ENCODE data around the gene TTYH3. TPM values are rescaled to one million over a fixed set of nuclear protein-coding genes. Genes with fewer than 3 reads are reported as not detected.

TTYH3 gene
- total and polyA plus RNA-seq, 2 of the 8 experiments (the other 6 are each of a cell fraction or from before 2014, with no cell fraction given), result 66.2 to 169 TPM

GRCh38 chr7:2621948-2622640 lies 9.7 kb upstream of the TTYH3 start:
- no peaks in the 10 kb centered on the region for H3K9me3 ChIP-seq (ENCODE audit: insufficient read depth in 2 of 2, low read depth in 1 of 2, low read length in 1 of 2)
- ChIA-PET CTCF (ENCODE audit: partially characterized antibody) (interaction anchor here (0.9 to 2.8 kb wide), 10 partner anchors 10 to 170 kb away, joined by 3 to 24 read pairs (median 5); no protein-coding TSS in a partner anchor), POLR2A (ENCODE audit: partially characterized antibody) (interaction anchor here (0.8 to 2.4 kb wide), 6 partner anchors 9 to 104 kb away, joined by 3 to 7 read pairs (median 4); partner anchors contain the start of gene TTYH3)
- H2AFZ ChIP-seq (ENCODE audit: low read length), result no peak overlapping the region
- H3K23me2 ChIP-seq (ENCODE audit: low read depth, low read length), result no peaks in the 10 kb centered on the region; the same call in 1 of the 2 replicates
- peak in 1 of 2 experiments; percentile 76 for DNase-seq (ENCODE audit: low read depth in 1 of 2, low spot score in 2 of 2)
- H4K5ac ChIP-seq (ENCODE audit: insufficient read length, low read depth, low read length), result peak overlapping the region; percentile 13
- H2AK5ac ChIP-seq (ENCODE audit: low read depth, low read length), result peak overlapping the region; percentile 75; the same call in 1 of the 2 replicates
- peaks cover 0 to 28% (median 23%) of the 10 kb centered on the region in 4 experiments; a peak in 6 of 7 replicates for H3K4me1 ChIP-seq (replicated peaks in 1 of 4; ENCODE audit: control insufficient read depth in 3 of 4, insufficient read depth in 4 of 4, low read length in 3 of 4)
- FAIRE-seq, result no peak
- no peak overlapping the region for H3K14ac ChIP-seq (ENCODE audit: insufficient read length)
- WGBS, 2 experiments (ENCODE audit: extremely low coverage in 1 of 2, insufficient coverage in 1 of 2, insufficient read length in 1 of 2, insufficient replicate concordance in 2 of 2, low coverage in 1 of 2, low lambda C conversion rate in 2 of 2, missing lambda C conversion rate in 1 of 2), result 41% methylated on average over 11 of the region's 12 CpGs; no CpG with 5 or more reads in 1 of the 2 experiments
- H3K4me3 ChIP-seq (ENCODE audit: extremely low read depth in 1 of 4, insufficient read depth in 2 of 4, low read depth in 3 of 4, low read length in 4 of 4), result no peak overlapping the region
- H4K8ac ChIP-seq (ENCODE audit: extremely low read depth, insufficient read depth, low read length), result peak overlapping the region; percentile 66
- H3K18ac ChIP-seq (ENCODE audit: extremely low read depth, low read length), result peak overlapping the region; percentile 87
- peak overlapping the region; percentile 72; the same call in 1 of the 2 replicates for H2BK20ac ChIP-seq (ENCODE audit: low read length)
- peak overlapping the region; percentile 34 to 55; a peak in 2 of 4 replicates for H3K4me2 ChIP-seq (ENCODE audit: insufficient read depth in 1 of 2, low read depth in 2 of 2, low read length in 2 of 2)
- no peaks in the 10 kb centered on the region for H3K36me3 ChIP-seq (ENCODE audit: control insufficient read depth in 2 of 4, insufficient read depth in 4 of 4, low read length in 3 of 4)
- H3K79me2 ChIP-seq (ENCODE audit: control insufficient read depth in 1 of 2, insufficient read depth in 2 of 2, low read length in 2 of 2), result no peaks in the 10 kb centered on the region
- H2BK120ac ChIP-seq (replicated peaks; ENCODE audit: low read depth, low read length), result peak overlapping the region; percentile 99
- H4K20me1 ChIP-seq (replicated peaks in 1 of 2; ENCODE audit: control insufficient read depth in 1 of 2, insufficient read depth in 2 of 2, low read length in 2 of 2), result no peaks in the 10 kb centered on the region
- H3K27me3 ChIP-seq (replicated peaks in 1 of 4; ENCODE audit: control insufficient read depth in 3 of 4, extremely low read depth in 1 of 4, insufficient read depth in 3 of 4, low read length in 3 of 4), result 0 out of 7 replicates have a peak, but pooled peaks cover 0 to 2% (median 0%) of the 10 kb centered on the region in 4 experiments
- H3K9ac ChIP-seq (replicated peaks in 1 of 4; ENCODE audit: extremely low read depth in 1 of 4, low read depth in 3 of 4, low read length in 3 of 4), result no peak overlapping the region; a peak in 2 of 7 replicates
- peak overlapping the region; percentile 88; the same call in 1 of the 2 replicates for H2BK15ac ChIP-seq (ENCODE audit: low read length)
- H2BK5ac ChIP-seq (ENCODE audit: low read depth, low read length), result peak overlapping the region; percentile 78
- peak overlapping the region; percentile 58 for H4K91ac ChIP-seq (replicated peaks; ENCODE audit: insufficient read length, low read length)
- 0 out of 2 replicates have a peak overlapping the region, but pooled peaks have one; percentile 41 for H3K27ac ChIP-seq (ENCODE audit: low read depth, low read length)
- peak overlapping the region; percentile 84; the same call in 1 of the 2 replicates for H2BK12ac ChIP-seq (ENCODE audit: low read depth, low read length)
- peak overlapping the region; percentile 69 for H3K56ac ChIP-seq (replicated peaks; ENCODE audit: insufficient read length, low read depth, low read length)
- H3K23ac ChIP-seq (ENCODE audit: insufficient read length), result no peak overlapping the region
- H3K79me1 ChIP-seq (ENCODE audit: low read depth, low read length), result no peaks in the 10 kb centered on the region
- peak overlapping the region; percentile 24 for H3K4ac ChIP-seq (replicated peaks; ENCODE audit: insufficient read length, low read depth, low read length)
- no peak for TF ChIP-seq USF2 (IDR thresholded peaks at IDR 0.05; ENCODE audit: low read length)
- TF ChIP-seq TAF7 (optimal IDR thresholded peaks at IDR 0.05; ENCODE audit: borderline replicate concordance, low read depth, low read length), result no peak
- no peak for TF ChIP-seq HDAC2 (IDR thresholded peaks at IDR 0.05; ENCODE audit: borderline replicate concordance in 1 of 2, low read depth in 2 of 2, low read length in 2 of 2)
- no peak for TF ChIP-seq TBP (IDR thresholded peaks at IDR 0.05; ENCODE audit: low read depth, low read length)
- 0 out of 2 replicates have a peak, but pooled peaks have one; percentile 34 for TF ChIP-seq TCF12 (IDR thresholded peaks at IDR 0.05; ENCODE audit: low read depth, low read length)
- no peak for TF ChIP-seq NANOG (IDR thresholded peaks at IDR 0.05; ENCODE audit: insufficient read depth, low read depth, low read length, poor library complexity, severe bottlenecking)
- no peak for TF ChIP-seq KDM4A (IDR thresholded peaks at IDR 0.05; ENCODE audit: low read depth, low read length, severe bottlenecking)
- TF ChIP-seq TAF1 (IDR thresholded peaks at IDR 0.05; ENCODE audit: low read depth, low read length), result 0 out of 2 replicates have a peak, but pooled peaks have one; percentile 26
- TF ChIP-seq RFX5 (IDR thresholded peaks at IDR 0.05; ENCODE audit: borderline replicate concordance, low read depth, low read length), result no peak

Data from H1 (cell line).